Measurements from ENCODE around the gene EGR2.

DNA sequence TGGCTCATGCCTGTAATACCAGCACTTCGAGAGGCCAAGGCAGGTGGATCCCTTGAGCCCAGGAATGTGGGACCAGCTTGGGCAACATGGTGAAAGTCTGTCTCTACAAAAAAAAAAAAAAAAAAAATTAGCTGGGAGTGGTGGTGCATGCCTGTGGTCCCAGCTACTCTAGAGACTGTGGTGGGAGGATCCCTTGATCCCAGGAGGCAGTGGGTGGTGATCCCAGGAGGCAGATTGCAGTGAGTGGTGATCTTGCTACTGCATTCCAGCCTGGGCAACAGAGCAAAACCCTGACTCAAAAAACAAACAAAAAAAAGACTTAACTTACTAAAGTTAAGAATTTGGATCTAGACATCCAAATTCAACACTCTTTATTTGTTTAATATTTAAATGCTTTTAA is 21.9 kb downstream of the EGR2 start:
- TF ChIP-seq, protein P1, sequence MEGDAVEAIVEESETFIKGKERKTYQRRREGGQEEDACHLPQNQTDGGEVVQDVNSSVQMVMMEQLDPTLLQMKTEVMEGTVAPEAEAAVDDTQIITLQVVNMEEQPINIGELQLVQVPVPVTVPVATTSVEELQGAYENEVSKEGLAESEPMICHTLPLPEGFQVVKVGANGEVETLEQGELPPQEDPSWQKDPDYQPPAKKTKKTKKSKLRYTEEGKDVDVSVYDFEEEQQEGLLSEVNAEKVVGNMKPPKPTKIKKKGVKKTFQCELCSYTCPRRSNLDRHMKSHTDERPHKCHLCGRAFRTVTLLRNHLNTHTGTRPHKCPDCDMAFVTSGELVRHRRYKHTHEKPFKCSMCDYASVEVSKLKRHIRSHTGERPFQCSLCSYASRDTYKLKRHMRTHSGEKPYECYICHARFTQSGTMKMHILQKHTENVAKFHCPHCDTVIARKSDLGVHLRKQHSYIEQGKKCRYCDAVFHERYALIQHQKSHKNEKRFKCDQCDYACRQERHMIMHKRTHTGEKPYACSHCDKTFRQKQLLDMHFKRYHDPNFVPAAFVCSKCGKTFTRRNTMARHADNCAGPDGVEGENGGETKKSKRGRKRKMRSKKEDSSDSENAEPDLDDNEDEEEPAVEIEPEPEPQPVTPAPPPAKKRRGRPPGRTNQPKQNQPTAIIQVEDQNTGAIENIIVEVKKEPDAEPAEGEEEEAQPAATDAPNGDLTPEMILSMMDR (IDR thresholded peaks at IDR 0.05) = no peak
- no peak for TF ChIP-seq POLR2A (IDR thresholded peaks at IDR 0.05)

All from testis (tissue), 2 donors.